Fibroblast of lung (primary cell): ENCODE measurements around the gene NECAB3. TPM values are rescaled to one million over a fixed set of nuclear protein-coding genes. Genes with fewer than 3 reads are reported as not detected.

Source experiments
- DNase-seq, 2 donors: peaks; one replicate each; pipeline versions ENCODE4 v3.0.0 to v3.0.0-alpha.2; 2010; ENCODE audit warnings: low read depth in 2 of 2
- H2AFZ ChIP-seq: 2 replicates; pipeline ENCODE4 v1.5.1; 2012; ENCODE audit warnings: low read length, control low read depth, inconsistent platforms
- H3K27ac ChIP-seq: 2 replicates; pipeline ENCODE4 v1.5.1; 2011; ENCODE audit warnings: low read length, control low read depth; ENCODE audit not compliant: insufficient read depth
- H3K27me3 ChIP-seq: 2 replicates; pipeline ENCODE4 v1.5.1; 2011; ENCODE audit warnings: mild to moderate bottlenecking, low read length; ENCODE audit not compliant: control insufficient read depth, insufficient read depth
- H3K36me3 ChIP-seq: 2 replicates; pipeline ENCODE4 v1.5.1; 2011; ENCODE audit warnings: low read length; ENCODE audit not compliant: control insufficient read depth, insufficient read depth
- H3K4me1 ChIP-seq: 2 replicates; pipeline ENCODE4 v1.5.1; 2011; ENCODE audit warnings: low read length; ENCODE audit not compliant: control insufficient read depth, insufficient read depth; ENCODE audit errors: extremely low read depth
- H3K4me2 ChIP-seq: 2 replicates; pipeline ENCODE4 v1.5.1; 2011; ENCODE audit warnings: low read length, control low read depth; ENCODE audit not compliant: insufficient read depth; ENCODE audit errors: extremely low read depth
- H3K4me3 ChIP-seq, 4 experiments: fragments of 200-600 bp in 1 of 4; sonication (generic) in 1 of 4; replicated peaks in 1 of 4; 2 replicates each; pipeline ENCODE4 v1.5.1; 2011 to 2016; ENCODE audit warnings: low read length in 4 of 4, low read depth in 3 of 4, mild to moderate bottlenecking in 3 of 4, control low read depth in 2 of 4, inconsistent platforms in 1 of 4, mixed read lengths in 1 of 4; ENCODE audit not compliant: insufficient read depth in 1 of 4; ENCODE audit errors: control extremely low read depth in 1 of 4
- H3K79me2 ChIP-seq: 2 replicates; pipeline ENCODE4 v1.5.1; 2012; ENCODE audit warnings: mild to moderate bottlenecking, low read length, inconsistent platforms; ENCODE audit not compliant: control insufficient read depth, insufficient read depth
- H3K9ac ChIP-seq: 2 replicates; pipeline ENCODE4 v1.5.1; 2011; ENCODE audit warnings: mild to moderate bottlenecking, low read length, control low read depth; ENCODE audit not compliant: insufficient read depth
- H3K9me3 ChIP-seq: 2 replicates; pipeline ENCODE4 v1.5.1; 2012; ENCODE audit warnings: low read depth, low read length; ENCODE audit not compliant: control insufficient read depth, insufficient read depth
- H4K20me1 ChIP-seq: 2 replicates; pipeline ENCODE4 v1.5.1; 2011; ENCODE audit warnings: low read length; ENCODE audit not compliant: control insufficient read depth, insufficient read depth; ENCODE audit errors: extremely low read depth
- CTCF ChIP-seq, 2 donors: IDR thresholded peaks in 1 of 2; conservative IDR thresholded peaks in 1 of 2; 1 replicate in 1 of 2; 2 replicates in 1 of 2; pipeline ENCODE4 v1.5.1; 2011 to 2012; ENCODE audit warnings: low read length in 2 of 2, control low read depth in 1 of 2, inconsistent platforms in 1 of 2, low read depth in 1 of 2, mild to moderate bottlenecking in 1 of 2
- EZH2 ChIP-seq: IDR thresholded peaks from 2 replicates; pipeline ENCODE4 v1.5.1; 2012; ENCODE audit warnings: low read length, control low read depth, mild to moderate bottlenecking; ENCODE audit errors: missing control alignments
- polyA plus RNA-seq, 2 donors: library from polyadenylated mRNA; depleted of rRNA in 1 of 2; stranded (reverse) in 1 of 2; unstranded in 1 of 2; fragments of >200 nt; gene quantifications; 2 replicates each; pipeline ENCODE4 v1.2.1, GENCODE V29; 2011 to 2012; ENCODE audit warnings: missing spikeins in 1 of 2
- total RNA-seq: library from RNA; depleted of rRNA; stranded (reverse); fragments of >200 nt; gene quantifications from 2 replicates; pipeline ENCODE4 v1.2.1, GENCODE V29; 2014

The NECAB3 gene
- total and polyA plus RNA-seq, 2 donors (not counting 1 experiment from before 2014, with no cell fraction given), result 5.1 to 20.5 TPM

DNA sequence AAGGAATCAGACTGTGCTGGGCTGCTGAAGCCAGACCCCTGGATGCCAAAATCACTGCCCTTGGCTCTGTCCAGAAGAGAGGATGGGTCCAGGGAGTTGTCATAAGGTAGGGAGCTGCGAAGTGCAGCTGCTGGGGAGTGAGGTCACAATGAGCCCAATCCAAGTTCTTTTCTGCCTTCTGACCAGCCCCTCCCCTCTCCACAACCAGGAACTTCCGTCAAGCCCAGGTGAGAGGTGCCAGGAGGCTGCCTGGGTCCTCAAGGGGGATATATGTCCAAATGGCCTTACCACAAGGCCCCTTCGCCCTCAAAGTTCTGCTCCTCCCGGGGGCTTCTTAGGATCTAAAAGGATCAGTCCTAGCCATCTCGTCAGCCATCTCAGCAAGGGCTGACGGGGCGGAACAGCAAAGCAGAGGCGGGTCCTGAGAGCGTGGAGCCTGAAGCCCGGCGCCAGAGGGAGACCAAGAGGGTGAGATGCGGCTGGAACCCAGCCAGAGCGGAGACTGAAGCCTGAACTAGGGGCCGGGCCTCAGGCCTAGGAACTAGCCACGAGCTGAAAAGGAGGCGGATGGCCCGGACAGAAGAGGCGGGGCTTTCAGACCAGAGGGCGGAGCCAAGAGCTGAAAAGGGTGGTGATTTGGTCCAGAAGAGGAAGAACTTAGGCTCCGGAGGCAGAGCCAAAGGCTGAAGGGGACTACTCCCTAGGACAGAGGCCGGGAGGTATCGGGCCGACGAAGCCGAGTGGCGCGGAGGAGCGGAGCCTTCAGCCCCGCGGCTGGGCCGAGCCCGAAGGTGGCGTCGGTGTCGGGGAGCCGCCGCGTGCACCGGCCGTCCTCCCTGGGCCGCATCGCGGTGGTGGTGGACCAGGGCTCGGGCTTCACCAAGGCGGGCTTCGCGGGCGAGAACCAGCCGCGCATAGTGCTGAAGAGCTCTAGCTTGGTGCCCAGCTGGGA lies 7.7 kb downstream of the NECAB3 start, which contains the start of gene ACTL10:
Gene ACTL10 (plus strand): TSS at position 651 of the 952 bp plus-strand sequence. CDS start 555 bp downstream, outside the sequence.
- H4K20me1 ChIP-seq, result no peaks in the 10 kb centered on the region
- H3K36me3 ChIP-seq, result peaks cover 5% of the 10 kb centered on the region
- H3K79me2 ChIP-seq, result no peaks in the 10 kb centered on the region
- no peaks in the 10 kb centered on the region for H3K27me3 ChIP-seq
- H3K4me1 ChIP-seq, result peaks cover 22% of the 10 kb centered on the region
- H3K27ac ChIP-seq, result peak within 1 kb of the TSS; percentile 76
- DNase-seq, result peak; percentile 95 to 98
- H3K9ac ChIP-seq, result peak within 1 kb of the TSS; percentile 66
- TF ChIP-seq EZH2 (no peak), CTCF (conservative IDR thresholded peaks at IDR 0.05 in 1 of 2, IDR thresholded peaks at IDR 0.05 in 1 of 2; ENCODE audit: low read depth in 1 of 2, low read length in 2 of 2) (peak in 1 of 2 donors; percentile 43)
- H3K4me2 ChIP-seq, result peak within 1 kb of the TSS; percentile 85
- H3K4me3 ChIP-seq, result peak within 1 kb of the TSS; percentile 46 to 61 (median 54)
- H3K9me3 ChIP-seq, result no peaks in the 10 kb centered on the region
- H2AFZ ChIP-seq, result peak within 1 kb of the TSS; percentile 95

- H3K4me1 ChIP-seq, result peaks cover 20% of the 10 kb centered on the region
- H3K9ac ChIP-seq, result no peak overlapping the region
- peaks cover 2% of the 10 kb centered on the region for H3K36me3 ChIP-seq
- H2AFZ ChIP-seq, result no peak overlapping the region
- H3K27me3 ChIP-seq, result no peaks in the 10 kb centered on the region
- no peak overlapping the region for H3K4me3 ChIP-seq
- TF ChIP-seq EZH2 (no peak), CTCF (conservative IDR thresholded peaks at IDR 0.05 in 1 of 2, IDR thresholded peaks at IDR 0.05 in 1 of 2; ENCODE audit: low read depth in 1 of 2, low read length in 2 of 2) (no peak)
- H3K27ac ChIP-seq, result no peak overlapping the region
- peak overlapping the region; percentile 91 for H3K4me2 ChIP-seq
- H4K20me1 ChIP-seq, result no peaks in the 10 kb centered on the region
- no peaks in the 10 kb centered on the region for H3K9me3 ChIP-seq
- H3K79me2 ChIP-seq, result no peaks in the 10 kb centered on the region
- DNase-seq, result no peak
These were observed 9.5 kb downstream of the NECAB3 start for GRCh38 chr20:33664762-33665144.

DNA sequence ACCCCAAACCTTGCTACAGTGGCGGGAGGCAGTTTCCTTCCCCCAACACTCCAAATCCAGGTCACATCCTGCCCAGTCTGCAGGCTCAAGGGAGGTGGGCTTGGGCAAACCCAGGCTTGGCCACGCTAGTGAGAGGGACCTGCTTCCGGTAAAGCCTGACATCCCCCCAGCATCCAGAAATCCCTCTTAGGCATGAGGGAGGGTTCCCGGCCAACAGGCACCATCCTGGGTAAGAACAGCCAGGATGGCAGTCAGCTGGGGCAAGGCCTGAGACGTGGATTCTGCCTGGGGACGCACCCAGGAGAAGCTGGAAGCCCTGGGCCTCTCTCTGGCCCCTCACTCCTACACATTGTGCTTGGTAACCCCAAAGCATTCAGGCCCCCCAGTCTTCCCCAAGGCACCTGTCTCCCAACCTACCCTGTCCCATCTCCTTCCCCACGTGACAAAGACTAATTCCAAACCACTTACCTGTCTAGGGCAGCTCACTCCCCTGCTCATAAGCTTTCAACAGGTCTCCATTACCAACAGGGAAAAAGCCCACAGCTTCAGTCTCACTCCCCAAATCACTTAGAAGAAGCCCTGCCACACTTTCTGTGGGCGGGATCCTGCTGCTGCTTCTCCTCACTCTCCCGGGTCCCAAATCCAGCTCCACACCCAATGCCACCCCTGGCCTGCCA lies 10.0 kb downstream of the NECAB3 start:
- H4K20me1 ChIP-seq, result no peaks in the 10 kb centered on the region
- no peaks in the 10 kb centered on the region for H3K27me3 ChIP-seq
- H3K27ac ChIP-seq, result peak overlapping the region; percentile 89
- peaks cover 2% of the 10 kb centered on the region for H3K36me3 ChIP-seq
- peaks cover 20% of the 10 kb centered on the region for H3K4me1 ChIP-seq
- H3K9ac ChIP-seq, result peak overlapping the region; percentile 81
- no peak for DNase-seq
- H3K4me3 ChIP-seq, result peak overlapping the region; percentile 61 to 92 (median 76)
- no peak for TF ChIP-seq CTCF (conservative IDR thresholded peaks at IDR 0.05 in 1 of 2, IDR thresholded peaks at IDR 0.05 in 1 of 2; ENCODE audit: low read depth in 1 of 2, low read length in 2 of 2)
- TF ChIP-seq EZH2, result no peak
- H2AFZ ChIP-seq, result peak overlapping the region; percentile 35
- H3K79me2 ChIP-seq, result no peaks in the 10 kb centered on the region
- peak overlapping the region; percentile 91 for H3K4me2 ChIP-seq
- no peaks in the 10 kb centered on the region for H3K9me3 ChIP-seq
